Uterus (tissue), 2 donors: ENCODE results near the gene PROM1.

Experiments
- CTCF ChIP-seq, 4 experiments: fragments of 200-600 bp in 2 of 4; fragments of 450-650 bp in 2 of 4; sonication (generic) in 2 of 4; IDR thresholded peaks; one replicate each; pipeline ENCODE4 v1.5.1; 2016 to 2019; ENCODE audit warnings: antibody characterized with exemption in 4 of 4, mild to moderate bottlenecking in 2 of 4, moderate library complexity in 1 of 4
- POLR2A ChIP-seq, 2 donors: fragments of 450-650 bp; IDR thresholded peaks; one replicate each; pipeline ENCODE4 v1.6.1; 2016; ENCODE audit warnings: antibody characterized with exemption in 2 of 2, mild to moderate bottlenecking in 1 of 2, moderate library complexity in 1 of 2

- TF ChIP-seq CTCF (IDR thresholded peaks at IDR 0.05) (no peak), POLR2A (IDR thresholded peaks at IDR 0.05) (no peak)
Measured at GRCh38 chr4:16006771-16007446, 76.9 kb downstream of the PROM1 start.
